H1 (cell line): ENCODE results near the gene TMEM181. TPM values are rescaled to one million over a fixed set of nuclear protein-coding genes. Genes with fewer than 3 reads are reported as not detected.

Experiments
- CHD1 ChIP-seq: IDR thresholded peaks from 2 replicates; pipeline ENCODE4 v1.6.1; 2012; ENCODE audit warnings: low read depth, low read length, improper control_type of control experiment
- CHD7 ChIP-seq: fragments of 300-600 bp; sonication (generic); IDR thresholded peaks from 2 replicates; pipeline ENCODE4 v1.7.1; 2012; ENCODE audit warnings: low read length, moderate library complexity, mild to moderate bottlenecking, inconsistent platforms; ENCODE audit not compliant: insufficient replicate concordance
- GTF2F1 ChIP-seq: IDR thresholded peaks from 2 replicates; pipeline ENCODE4 v1.6.1; 2012; ENCODE audit warnings: low read depth, low read length, improper control_type of control experiment, borderline replicate concordance
- POLR2AphosphoS5 ChIP-seq: IDR thresholded peaks from 2 replicates; pipeline ENCODE4 v1.6.1; 2011; ENCODE audit warnings: low read depth, low read length
- SP4 ChIP-seq: IDR thresholded peaks from 2 replicates; pipeline ENCODE4 v1.6.1; 2012; ENCODE audit warnings: low read length, inconsistent platforms
- polyA plus RNA-seq, 7 experiments: library from polyadenylated mRNA; depleted of rRNA in 3 of 7; stranded (reverse) in 5 of 7; unstranded in 2 of 7; fragments of >200 nt in 5 of 7; fragments of 200-250 nt in 2 of 7; gene quantifications; 1 replicate in 5 of 7; 2 replicates in 1 of 7; 4 replicates in 1 of 7; pipeline versions ENCODE4 v1.2.1 to v1.2.3, GENCODE V29; 2011 to 2013; ENCODE audit warnings: missing spikeins in 2 of 7, mixed read lengths in 2 of 7
- total RNA-seq: library from RNA; stranded (reverse); fragmentation: NEBNext Ultra II Directional; extraction: Animal tissue kit (Norgen Biotek cat#: 25700); gene quantifications from 2 replicates; pipeline ENCODE4 v1.2.1, GENCODE V29; 2021
- TF ChIP-seq, protein P1 (sequence below): IDR thresholded peaks from 2 replicates; pipeline ENCODE4 v1.6.1; 2012; ENCODE audit warnings: inconsistent platforms

Gene TMEM181
- total and polyA plus RNA-seq, 2 of the 8 experiments (the other 6 are each of a cell fraction or from before 2014, with no cell fraction given), result 8.6 to 19.0 TPM

DNA sequence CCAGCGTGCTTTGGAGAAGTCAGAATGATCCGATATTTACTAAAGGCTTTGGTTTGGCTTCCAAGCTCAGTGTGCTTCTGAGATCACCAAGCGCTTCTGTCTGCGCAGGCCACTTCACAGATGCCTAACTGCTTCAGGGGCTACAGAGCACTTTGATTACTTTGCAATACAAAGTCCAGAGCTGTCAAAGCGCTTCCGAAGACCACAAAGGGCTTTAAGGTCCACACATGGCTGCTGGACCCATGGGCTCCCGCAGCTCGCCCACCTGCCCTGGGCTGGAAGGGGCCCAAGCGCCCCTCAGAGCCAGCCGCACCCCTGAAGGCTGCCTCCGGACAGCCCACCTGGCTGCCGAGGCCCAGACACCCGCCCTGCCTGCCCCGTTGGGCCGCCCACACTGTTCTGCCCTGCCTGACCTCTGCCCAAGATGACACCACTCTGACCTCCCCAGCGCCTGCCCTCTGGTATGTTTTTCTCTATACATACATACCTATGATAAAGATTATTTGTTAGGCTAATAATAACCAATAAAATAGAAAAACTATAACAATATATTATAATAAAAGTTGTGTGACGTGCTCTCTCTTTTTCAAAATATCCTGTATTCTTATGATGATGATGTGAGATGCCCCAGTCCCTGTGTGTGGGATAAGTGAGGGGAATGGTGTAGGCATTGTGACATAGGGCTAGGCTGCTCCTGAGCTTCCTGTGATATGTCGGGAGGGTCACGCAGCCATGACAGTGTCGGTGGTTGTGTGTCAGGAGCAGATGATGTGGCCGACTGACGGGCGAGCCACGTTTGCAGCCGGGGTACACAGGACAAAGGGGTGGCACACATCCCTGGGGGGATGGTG, 62.0 kb downstream of the TMEM181 start (continued):
- TF ChIP-seq, protein P1, sequence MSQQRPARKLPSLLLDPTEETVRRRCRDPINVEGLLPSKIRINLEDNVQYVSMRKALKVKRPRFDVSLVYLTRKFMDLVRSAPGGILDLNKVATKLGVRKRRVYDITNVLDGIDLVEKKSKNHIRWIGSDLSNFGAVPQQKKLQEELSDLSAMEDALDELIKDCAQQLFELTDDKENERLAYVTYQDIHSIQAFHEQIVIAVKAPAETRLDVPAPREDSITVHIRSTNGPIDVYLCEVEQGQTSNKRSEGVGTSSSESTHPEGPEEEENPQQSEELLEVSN, result no peak
- TF ChIP-seq CHD1 (no peak), CHD7 (no peak), POLR2AphosphoS5 (no peak), GTF2F1 (no peak), SP4 (no peak)
